ENCODE measurements around the gene CYP27B1.
"Not testable (repeated sequence)": the region's sequence is repeated elsewhere in the genome, so short reads cannot be mapped to it uniquely, and the experiment has no call there.

The CYP27B1 gene

DNA sequence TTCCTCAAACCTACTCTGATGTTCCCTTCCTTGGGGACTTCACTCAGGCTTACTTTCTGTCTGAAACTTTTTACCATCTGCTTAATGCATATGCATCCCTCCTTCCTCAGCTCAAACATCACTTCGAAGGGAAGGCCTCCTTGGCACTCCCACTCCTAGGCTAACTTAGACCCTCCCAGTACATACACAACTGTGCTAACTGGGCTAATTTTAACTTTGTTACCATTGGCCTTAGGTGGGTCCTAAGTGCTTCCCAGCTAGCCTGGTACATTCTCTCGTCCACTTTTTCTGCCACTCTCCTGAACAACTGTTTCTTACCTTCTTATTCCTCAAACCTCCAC, 9.3 kb upstream of the CYP27B1 start:
- Histone ChIP-seq H3K9me2 (ENCODE audit: low read depth, low read length) (no peaks in the 10 kb centered on the region), H3K27ac (ENCODE audit: low read depth, low read length, poor library complexity, severe bottlenecking) (no peak overlapping the region), H3F3A (ENCODE audit: insufficient read depth, low read length) (no peaks in the 10 kb centered on the region), H3K9me3 (ENCODE audit: low read length) (no peaks in the 10 kb centered on the region), H3K36me3 (ENCODE audit: insufficient read depth, low read length) (no peaks in the 10 kb centered on the region), H3K4me3 (ENCODE audit: low read depth, low read length, poor library complexity, severe bottlenecking) (no peak overlapping the region), H3K79me2 (ENCODE audit: insufficient read depth, low read length) (no peaks in the 10 kb centered on the region), H3K4me2 (ENCODE audit: low read length) (no peak overlapping the region), H3K27me3 (ENCODE audit: insufficient read depth, low read length) (no peaks in the 10 kb centered on the region), H3K4me1 (ENCODE audit: insufficient read depth, low read length, severe bottlenecking) (peaks cover 12% of the 10 kb centered on the region), H4K20me1 (ENCODE audit: insufficient read depth, low read length) (no peaks in the 10 kb centered on the region), H2AFZ (ENCODE audit: low read length) (no peak overlapping the region), H3K9ac (ENCODE audit: low read length) (no peak overlapping the region)
- TF ChIP-seq EZH2 (IDR thresholded peaks at IDR 0.05; ENCODE audit: borderline replicate concordance, low read length) = no peak
- TF ChIP-seq, protein P1, sequence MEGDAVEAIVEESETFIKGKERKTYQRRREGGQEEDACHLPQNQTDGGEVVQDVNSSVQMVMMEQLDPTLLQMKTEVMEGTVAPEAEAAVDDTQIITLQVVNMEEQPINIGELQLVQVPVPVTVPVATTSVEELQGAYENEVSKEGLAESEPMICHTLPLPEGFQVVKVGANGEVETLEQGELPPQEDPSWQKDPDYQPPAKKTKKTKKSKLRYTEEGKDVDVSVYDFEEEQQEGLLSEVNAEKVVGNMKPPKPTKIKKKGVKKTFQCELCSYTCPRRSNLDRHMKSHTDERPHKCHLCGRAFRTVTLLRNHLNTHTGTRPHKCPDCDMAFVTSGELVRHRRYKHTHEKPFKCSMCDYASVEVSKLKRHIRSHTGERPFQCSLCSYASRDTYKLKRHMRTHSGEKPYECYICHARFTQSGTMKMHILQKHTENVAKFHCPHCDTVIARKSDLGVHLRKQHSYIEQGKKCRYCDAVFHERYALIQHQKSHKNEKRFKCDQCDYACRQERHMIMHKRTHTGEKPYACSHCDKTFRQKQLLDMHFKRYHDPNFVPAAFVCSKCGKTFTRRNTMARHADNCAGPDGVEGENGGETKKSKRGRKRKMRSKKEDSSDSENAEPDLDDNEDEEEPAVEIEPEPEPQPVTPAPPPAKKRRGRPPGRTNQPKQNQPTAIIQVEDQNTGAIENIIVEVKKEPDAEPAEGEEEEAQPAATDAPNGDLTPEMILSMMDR (IDR thresholded peaks at IDR 0.05; ENCODE audit: low read length) = no peak; the same call in 1 of the 2 replicates

DNA sequence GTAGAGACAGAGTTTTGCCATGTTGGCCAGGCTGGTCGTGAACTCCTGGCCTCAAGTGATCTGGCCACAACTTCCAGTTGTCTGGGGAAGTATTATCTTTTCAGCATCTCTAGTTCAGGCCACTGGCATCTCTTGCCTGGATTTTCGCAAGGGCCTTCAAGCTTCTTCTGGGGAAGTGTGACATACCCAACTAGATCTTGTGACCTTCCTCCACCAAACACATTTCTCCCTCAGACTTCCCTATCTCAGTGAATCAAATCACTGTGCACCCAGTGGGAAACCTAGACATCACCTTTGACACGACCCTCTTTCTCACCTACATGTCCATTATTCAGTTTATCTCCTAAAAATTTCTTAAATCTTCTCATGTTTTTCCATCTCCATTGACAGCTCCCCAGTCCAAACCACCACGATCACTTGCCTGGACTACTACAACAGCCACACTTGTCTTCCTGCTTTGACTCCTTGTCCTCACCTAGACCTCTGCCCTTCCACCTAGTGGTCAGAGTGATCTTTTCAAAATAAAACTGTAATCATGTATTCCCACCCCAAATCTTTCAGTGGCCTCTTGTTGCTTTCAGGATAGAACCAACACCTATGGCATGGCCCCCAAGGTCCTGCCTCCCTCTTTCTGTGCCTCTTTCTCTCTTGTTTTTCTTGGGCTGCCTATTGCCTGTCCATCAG, 8.8 kb upstream of the CYP27B1 start:
- TF ChIP-seq, protein P1 (IDR thresholded peaks at IDR 0.05; ENCODE audit: low read length) = peak; percentile 38; the same call in 1 of the 2 replicates
- no peak for TF ChIP-seq EZH2 (IDR thresholded peaks at IDR 0.05; ENCODE audit: borderline replicate concordance, low read length)
- no peaks in the 10 kb centered on the region for H4K20me1 ChIP-seq (ENCODE audit: insufficient read depth, low read length)
- no peak overlapping the region for H3K9ac ChIP-seq (ENCODE audit: low read length)
- H3K79me2 ChIP-seq (ENCODE audit: insufficient read depth, low read length) = no peaks in the 10 kb centered on the region
- no peaks in the 10 kb centered on the region for H3K27me3 ChIP-seq (ENCODE audit: insufficient read depth, low read length)
- no peak overlapping the region for H2AFZ ChIP-seq (ENCODE audit: low read length)
- peaks cover 2% of the 10 kb centered on the region; the same call in 1 of the 2 replicates for H3K36me3 ChIP-seq (ENCODE audit: insufficient read depth, low read length)
- peaks cover 17% of the 10 kb centered on the region for H3K4me1 ChIP-seq (ENCODE audit: insufficient read depth, low read length, severe bottlenecking)
- no peak overlapping the region for H3K4me3 ChIP-seq (ENCODE audit: low read depth, low read length, poor library complexity, severe bottlenecking)
- H3K9me2 ChIP-seq (ENCODE audit: low read depth, low read length) = no peaks in the 10 kb centered on the region
- no peaks in the 10 kb centered on the region for H3F3A ChIP-seq (ENCODE audit: insufficient read depth, low read length)
- no peak overlapping the region for H3K27ac ChIP-seq (ENCODE audit: low read depth, low read length, poor library complexity, severe bottlenecking)
- no peaks in the 10 kb centered on the region for H3K9me3 ChIP-seq (ENCODE audit: low read length)
- no peak overlapping the region for H3K4me2 ChIP-seq (ENCODE audit: low read length)

DNA sequence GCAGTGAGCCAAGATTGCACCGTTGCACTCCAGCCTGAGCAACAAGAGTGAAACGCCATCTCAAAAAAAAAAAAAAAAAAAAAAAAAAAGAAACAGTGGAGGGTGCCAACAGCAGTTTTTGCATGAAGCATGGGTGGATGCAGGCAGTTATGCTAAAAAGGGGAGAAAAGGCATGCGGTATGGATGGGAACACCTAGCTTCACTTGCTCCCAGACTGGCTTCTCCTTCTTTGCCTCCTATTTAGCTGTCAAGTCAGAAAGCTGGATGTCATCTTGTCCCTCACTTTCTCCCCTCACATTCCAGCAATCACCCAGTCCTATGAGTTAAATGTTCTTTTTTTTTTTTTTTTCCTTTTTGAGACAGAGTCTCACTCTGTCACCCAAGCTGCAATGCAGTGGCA, 8.2 kb upstream of the CYP27B1 start:
- no peak overlapping the region for H3K27ac ChIP-seq (ENCODE audit: low read depth, low read length, poor library complexity, severe bottlenecking)
- peaks cover 18% of the 10 kb centered on the region for H3K4me1 ChIP-seq (ENCODE audit: insufficient read depth, low read length, severe bottlenecking)
- no peak overlapping the region for H3K4me3 ChIP-seq (ENCODE audit: low read depth, low read length, poor library complexity, severe bottlenecking)
- H3K79me2 ChIP-seq (ENCODE audit: insufficient read depth, low read length) = no peaks in the 10 kb centered on the region
- TF ChIP-seq, protein P1 (IDR thresholded peaks at IDR 0.05; ENCODE audit: low read length) = no peak
- no peak for TF ChIP-seq EZH2 (IDR thresholded peaks at IDR 0.05; ENCODE audit: borderline replicate concordance, low read length)
- H2AFZ ChIP-seq (ENCODE audit: low read length) = no peak overlapping the region
- H3K9me2 ChIP-seq (ENCODE audit: low read depth, low read length) = no peaks in the 10 kb centered on the region
- H3K9me3 ChIP-seq (ENCODE audit: low read length) = no peaks in the 10 kb centered on the region
- no peaks in the 10 kb centered on the region for H4K20me1 ChIP-seq (ENCODE audit: insufficient read depth, low read length)
- H3K27me3 ChIP-seq (ENCODE audit: insufficient read depth, low read length) = no peaks in the 10 kb centered on the region
- H3K9ac ChIP-seq (ENCODE audit: low read length) = no peak overlapping the region
- H3F3A ChIP-seq (ENCODE audit: insufficient read depth, low read length) = no peaks in the 10 kb centered on the region
- H3K36me3 ChIP-seq (ENCODE audit: insufficient read depth, low read length) = peaks cover 9% of the 10 kb centered on the region
- no peak overlapping the region for H3K4me2 ChIP-seq (ENCODE audit: low read length)

DNA sequence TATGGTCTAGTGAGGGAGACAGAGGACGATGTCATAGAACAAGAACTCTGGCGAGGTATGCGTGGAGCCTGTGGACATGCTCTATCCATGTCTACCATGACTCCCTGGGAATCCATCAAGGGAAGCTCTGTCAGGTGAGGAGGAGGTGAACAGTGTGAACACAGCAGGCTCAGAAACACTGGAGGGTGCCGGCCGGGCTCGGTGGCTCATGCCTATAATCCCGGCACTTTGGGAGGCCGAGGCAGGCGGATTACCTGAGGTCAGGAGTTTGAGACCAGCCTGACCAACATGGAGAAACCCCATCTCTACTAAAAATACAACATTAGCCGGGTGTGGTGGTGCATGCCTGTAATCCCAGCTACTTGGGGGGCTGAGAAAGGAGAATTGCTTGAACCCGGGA, 7.8 kb upstream of the CYP27B1 start:
- not testable (repeated sequence) for H4K20me1 ChIP-seq (ENCODE audit: insufficient read depth, low read length); H3K9me3 ChIP-seq (ENCODE audit: low read length); H3F3A ChIP-seq (ENCODE audit: insufficient read depth, low read length); H3K9me2 ChIP-seq (ENCODE audit: low read depth, low read length); H3K9ac ChIP-seq (ENCODE audit: low read length); H3K27me3 ChIP-seq (ENCODE audit: insufficient read depth, low read length); H3K4me2 ChIP-seq (ENCODE audit: low read length); H3K79me2 ChIP-seq (ENCODE audit: insufficient read depth, low read length); H3K27ac ChIP-seq (ENCODE audit: low read depth, low read length, poor library complexity, severe bottlenecking); H2AFZ ChIP-seq (ENCODE audit: low read length); H3K4me3 ChIP-seq (ENCODE audit: low read depth, low read length, poor library complexity, severe bottlenecking)
- Histone ChIP-seq H3K4me1 (ENCODE audit: insufficient read depth, low read length, severe bottlenecking) (peaks cover 18% of the 10 kb centered on the region), H3K36me3 (ENCODE audit: insufficient read depth, low read length) (peaks cover 13% of the 10 kb centered on the region)

All from OCI-LY1 (cell line).